ACHN (cell line): ENCODE measurements around the gene MPZ.

ENCODE experiments used
- DNase-seq: peaks from one replicate; pipeline ENCODE4 v3.0.0-alpha.2; 2015
- in situ Hi-C: cut with HindIII; loops from 2 replicates; pipeline ENCODE4 v1.10.0; 2017; ENCODE audit warnings: low sequenced_read_pairs, low pct_ligation_motif_present, low pct_unique_long_range_greater_than_20kb

MPZ gene

GRCh38 chr1:161305867-161306519 is 3.8 kb downstream of the MPZ start:
- peak; percentile 29 for DNase-seq
- in situ Hi-C loops: loop anchor here (25.0 kb wide), 1 partner anchor 94 kb away; the partner anchor contains the start of genes APOA2, FCER1G and NDUFS2

DNA sequence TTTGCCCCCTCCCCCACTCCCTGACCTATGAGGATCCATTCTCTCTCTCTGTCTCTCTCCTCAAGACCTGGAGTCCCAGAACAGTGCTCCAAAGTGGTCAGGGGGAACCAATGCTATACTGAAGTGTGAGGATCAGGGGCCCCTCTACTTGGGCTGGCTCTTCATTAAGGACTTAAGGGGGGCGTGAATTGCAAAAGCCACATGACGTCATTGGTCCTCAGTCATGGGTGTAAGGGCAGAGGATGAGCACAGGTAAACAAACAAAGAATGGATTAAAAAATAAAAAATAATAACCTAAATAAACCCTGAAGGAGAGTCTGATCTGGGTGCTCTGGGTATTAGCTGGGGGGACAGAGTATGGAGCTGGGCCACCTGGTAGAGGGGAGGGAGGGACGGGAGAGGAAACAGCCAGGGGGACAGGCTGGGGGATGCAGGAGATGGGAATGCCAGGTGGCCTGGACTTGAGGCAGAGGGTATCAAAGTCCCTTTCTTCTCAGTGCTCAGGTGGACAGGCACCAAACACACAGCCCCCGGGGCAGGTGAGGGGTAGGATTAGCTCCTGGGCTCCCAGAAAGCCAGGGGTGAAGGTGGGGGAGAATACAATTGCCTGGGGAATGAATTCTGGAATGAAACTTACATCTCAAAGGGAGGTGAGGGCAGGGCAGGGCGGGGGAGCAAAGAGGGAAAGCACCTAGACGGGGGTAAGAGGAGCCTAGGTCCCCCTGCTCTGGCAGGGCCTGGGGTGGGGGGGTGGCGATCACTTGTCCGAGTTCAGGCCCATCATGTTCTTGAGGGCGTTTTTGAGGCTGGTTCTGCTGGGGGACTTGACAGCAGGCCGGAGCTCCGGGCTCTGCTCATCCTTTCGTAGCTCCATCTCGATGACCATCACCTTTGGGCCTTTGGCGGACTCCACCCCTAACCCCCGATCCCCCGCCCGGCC is 4.6 kb downstream of the MPZ start:
- in situ Hi-C loops: loop anchor here (25.0 kb wide), 1 partner anchor 93 kb away; the partner anchor contains the start of genes APOA2, FCER1G and NDUFS2
- DNase-seq: no peak

DNA sequence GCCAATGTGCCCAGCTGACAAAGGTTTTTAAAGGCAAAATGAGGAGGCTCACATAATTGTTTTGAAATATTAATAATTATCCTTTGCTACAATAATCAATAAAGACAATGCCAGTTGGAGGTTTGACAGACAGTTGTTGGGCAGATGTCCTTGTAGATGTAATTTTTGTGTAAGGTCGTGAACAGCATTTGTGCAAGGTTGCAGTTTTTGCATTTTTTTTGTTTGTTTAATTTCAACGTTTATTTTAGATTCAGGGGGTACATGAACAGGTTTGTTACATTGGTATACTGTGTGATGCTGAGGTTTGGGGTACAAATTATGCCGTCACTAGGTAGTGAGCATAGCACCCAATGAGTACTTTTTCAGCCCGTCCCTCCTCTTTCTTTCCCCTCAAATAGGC is 9.3 kb downstream of the MPZ start:
- in situ Hi-C loops: loop anchor here (25.0 kb wide), 1 partner anchor 88 kb away; the partner anchor contains the start of genes APOA2, FCER1G and NDUFS2
- DNase-seq: no peak

DNA sequence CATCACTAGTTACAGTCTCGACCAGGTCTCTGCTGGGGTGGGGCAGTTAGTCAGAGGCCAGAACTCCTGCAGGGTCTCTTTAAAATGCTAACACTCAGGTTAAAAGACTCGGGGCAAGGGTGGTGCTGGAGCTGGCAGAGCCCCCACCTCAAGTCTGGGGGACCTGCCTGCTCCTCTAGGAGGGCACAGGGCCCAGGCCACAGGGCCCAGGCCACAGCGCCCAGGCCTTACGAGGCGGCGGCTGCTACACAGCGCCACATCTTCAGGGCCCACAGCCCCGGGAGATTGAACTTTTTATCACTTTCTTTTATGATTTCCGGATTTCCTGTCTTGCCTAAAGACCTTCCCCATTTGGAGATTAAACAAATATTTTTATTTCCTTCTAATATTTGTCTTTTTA is 10.4 kb downstream of the MPZ start:
- no peak for DNase-seq

DNA sequence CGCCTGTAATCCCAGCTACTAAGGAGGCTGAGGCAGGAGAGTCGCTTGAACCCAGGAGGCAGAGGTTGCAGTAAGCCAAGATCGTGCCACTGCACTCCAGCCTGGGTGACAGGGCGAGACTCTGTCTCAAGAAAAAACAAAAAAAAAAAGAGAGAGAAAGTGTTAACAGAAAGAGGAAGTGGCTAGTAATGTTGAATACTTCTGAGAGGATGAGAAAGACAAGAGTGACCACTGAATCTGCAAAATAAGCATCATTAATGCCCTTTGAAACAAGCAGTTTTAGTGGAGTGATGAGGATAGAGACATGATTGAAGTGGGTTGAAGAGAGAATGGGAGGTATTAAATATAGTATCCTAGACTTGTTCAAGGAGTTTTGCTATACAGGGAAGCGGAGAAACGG is 11.7 kb downstream of the MPZ start:
- in situ Hi-C loops: no loop called here

More for the DNA sequence above, 10.4 kb downstream of the MPZ start:
- in situ Hi-C loops: no loop called here

DNA sequence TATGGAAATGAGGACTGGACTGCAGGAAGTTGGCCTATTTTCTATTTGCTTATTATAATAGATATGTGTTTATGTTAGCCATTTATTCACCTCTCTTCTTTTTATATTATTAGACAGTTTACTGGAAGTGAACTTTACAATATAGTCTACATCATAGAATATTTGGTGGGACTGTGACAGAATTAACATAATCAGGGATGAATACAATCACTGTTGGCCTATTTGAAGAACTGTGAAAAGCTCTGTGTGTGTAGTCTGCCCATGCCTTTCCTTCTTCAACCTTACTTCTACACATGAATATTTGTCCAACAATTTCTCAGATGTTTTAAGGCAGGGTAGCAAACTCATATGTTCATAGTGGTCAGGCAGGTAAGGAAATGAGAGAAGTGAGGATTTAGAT is 12.4 kb downstream of the MPZ start:
- DNase-seq: no peak
- in situ Hi-C loops: no loop called here

More for the DNA sequence above, 11.7 kb downstream of the MPZ start:
- no peak for DNase-seq

GRCh38 chr1:161290779-161291178 is 19.0 kb downstream of the MPZ start:
- no peak for DNase-seq
- in situ Hi-C loops: no loop called here

DNA sequence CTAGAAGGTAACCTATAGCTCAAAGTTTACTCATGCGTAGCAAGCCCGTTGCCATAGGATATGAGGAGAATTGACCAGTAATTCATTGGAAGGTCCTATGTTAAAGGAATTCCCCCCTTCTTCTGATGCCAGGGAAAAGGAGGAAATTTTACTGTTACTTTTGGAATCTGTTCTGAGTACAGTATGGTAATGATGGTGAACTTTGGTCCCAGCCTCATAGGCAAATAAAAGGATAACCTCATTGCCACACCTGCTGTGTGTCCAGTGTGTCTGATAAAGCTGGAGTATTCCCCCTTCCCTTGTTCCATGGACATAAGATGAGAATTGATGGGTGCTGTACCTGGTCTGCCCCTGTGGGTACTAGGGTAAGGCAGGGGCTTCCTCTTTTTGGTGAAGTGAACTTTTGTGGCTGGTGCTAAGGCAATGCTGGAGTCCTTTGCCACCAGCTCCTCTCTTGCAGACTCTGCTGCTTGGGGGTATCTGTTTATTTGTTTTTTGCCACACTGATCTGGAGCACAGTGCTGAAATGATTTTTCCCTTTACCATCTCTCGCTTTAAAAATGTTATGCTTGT is 22.2 kb downstream of the MPZ start:
- in situ Hi-C loops: no loop called here
- no peak for DNase-seq

GRCh38 chr1:161285521-161285920 is 24.2 kb downstream of the MPZ start:
- in situ Hi-C loops: no loop called here
- DNase-seq: no peak

GRCh38 chr1:161285113-161285512 is 24.7 kb downstream of the MPZ start:
- in situ Hi-C loops: no loop called here
- no peak for DNase-seq

DNA sequence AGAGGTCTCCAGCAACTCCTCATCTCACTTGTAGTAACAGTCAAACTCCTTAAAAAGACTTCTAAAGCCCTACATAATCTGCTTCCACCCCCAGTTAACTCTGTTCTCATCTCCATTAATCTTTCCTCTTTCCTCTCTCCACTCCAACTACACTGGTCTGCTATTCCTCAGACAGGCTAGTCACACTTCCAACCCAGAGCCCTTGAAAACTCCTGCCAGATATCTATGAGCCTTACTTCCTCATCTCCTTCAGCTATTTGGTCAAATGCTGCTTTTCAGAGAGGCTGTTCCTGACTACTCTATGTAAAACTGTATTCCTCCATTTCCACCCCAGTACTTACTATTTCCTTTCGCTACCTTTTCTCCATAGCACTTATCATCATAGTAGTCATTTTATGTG is 26.8 kb downstream of the MPZ start:
- in situ Hi-C loops: no loop called here
- DNase-seq: no peak

DNA sequence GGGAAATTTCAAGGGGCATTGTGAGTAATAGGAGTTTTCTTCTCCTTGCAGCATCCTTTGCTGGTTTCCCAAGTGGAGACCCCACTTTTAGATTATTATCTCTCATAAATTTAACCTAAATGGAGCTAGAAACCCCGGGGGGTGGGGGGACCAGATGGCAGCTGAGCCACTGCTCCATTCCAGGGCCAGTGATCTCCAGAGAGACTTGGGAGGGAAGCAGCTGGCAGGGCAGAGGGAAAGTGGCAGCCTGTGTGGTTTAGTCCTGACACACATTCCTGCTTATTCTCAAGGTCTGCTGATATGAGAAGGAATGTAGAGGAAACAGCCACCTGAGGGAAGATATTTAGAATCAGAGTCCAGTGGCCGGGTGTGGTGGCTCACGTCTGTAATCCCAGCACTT is 34.9 kb downstream of the MPZ start:
- in situ Hi-C loops: no loop called here
- no peak for DNase-seq

GRCh38 chr1:161273402-161273801 is 36.4 kb downstream of the MPZ start:
- no peak for DNase-seq
- in situ Hi-C loops: no loop called here

DNA sequence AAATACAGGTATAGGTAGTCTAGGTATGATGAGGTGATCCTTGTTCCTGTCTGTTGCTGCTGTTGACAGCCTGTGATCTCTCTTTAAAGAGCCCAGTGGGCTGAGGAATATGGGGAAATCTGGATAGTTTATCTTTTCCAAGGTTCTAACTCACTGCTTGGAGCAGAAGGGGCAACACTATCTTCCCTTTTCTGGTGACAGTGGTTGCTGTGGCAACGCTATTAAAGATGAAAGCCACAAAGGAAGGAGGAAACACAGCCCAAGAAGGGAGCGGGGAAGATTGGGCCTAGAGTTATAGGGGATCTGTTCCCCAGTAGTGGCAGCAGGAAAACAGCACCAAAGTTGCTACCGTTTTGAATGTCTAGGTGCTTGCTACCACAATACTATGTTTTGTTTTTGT is 42.4 kb downstream of the MPZ start:
- in situ Hi-C loops: no loop called here
- no peak for DNase-seq

DNA sequence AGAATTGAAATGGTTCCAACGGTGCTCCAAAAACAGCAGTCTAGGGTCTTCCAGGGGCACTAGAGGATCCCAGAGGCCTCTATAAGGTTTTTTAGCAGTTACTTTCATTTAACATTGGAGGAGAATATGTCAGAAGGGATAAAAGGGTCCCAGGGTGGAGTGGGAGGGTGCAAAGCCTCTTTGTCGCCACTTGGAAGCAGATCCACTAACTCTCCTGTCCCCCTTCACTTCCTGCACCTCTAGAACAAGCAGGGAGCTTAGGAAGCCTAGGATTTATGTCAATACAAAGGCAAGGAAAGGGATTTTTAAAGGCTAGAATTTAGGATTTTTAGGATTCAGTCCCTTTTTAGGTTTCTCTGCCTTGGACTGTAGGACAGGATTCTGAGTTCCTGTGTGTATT is 42.9 kb downstream of the MPZ start:
- DNase-seq: no peak
- in situ Hi-C loops: no loop called here

DNA sequence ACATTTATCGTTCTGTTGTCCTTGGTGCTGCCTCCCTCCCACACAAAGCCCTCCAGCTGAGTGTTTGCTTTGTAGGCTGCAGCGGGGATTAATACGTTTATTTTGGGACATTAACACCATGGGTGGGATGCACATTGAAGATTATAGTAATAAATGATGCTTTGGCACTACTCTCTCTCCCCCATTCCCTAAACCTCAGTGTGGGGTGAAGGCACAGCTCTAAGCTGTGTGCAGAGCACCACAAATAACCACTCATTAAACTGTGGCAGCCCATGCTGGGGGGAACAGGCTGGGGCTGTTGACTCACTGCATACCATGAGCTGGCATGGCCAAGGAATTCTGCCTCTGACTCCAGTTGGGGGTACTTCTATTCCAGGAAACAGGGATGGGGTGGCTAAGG is 43.6 kb downstream of the MPZ start:
- peak; percentile 77 for DNase-seq
- in situ Hi-C loops: no loop called here

DNA sequence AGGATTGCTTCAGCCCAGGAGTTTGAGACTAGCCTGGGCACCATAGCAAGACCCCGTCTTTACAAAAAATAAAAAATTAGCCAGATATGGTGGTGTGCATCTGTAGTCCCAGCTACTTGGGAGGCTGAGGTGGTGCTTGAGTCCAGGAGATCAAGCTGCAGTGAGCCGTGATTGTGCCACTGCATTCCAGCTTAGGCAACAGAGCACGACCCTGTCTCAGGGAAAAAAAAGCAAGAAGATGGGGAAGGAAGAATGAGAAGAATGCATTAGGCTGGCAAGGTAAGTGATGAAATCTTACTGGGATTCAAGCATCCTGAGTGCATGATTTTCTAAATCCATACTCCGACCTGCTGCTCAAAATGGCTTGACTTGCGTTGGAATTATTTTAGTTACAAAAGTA is 44.5 kb downstream of the MPZ start:
- DNase-seq: peak; percentile 64
- in situ Hi-C loops: no loop called here

GRCh38 chr1:161261261-161262235 is 48.2 kb downstream of the MPZ start:
- in situ Hi-C loops: no loop called here
- peak; percentile 42 for DNase-seq
